NCI-H128 (cell line): Measurements from ENCODE around the gene RAB36.

Experiments used
- DNase-seq: peaks from one replicate; lab custom pipeline; 2025; ENCODE audit not compliant: unreplicated experiment; lab: John Stamatoyannopoulos, UW

The RAB36 gene

DNA sequence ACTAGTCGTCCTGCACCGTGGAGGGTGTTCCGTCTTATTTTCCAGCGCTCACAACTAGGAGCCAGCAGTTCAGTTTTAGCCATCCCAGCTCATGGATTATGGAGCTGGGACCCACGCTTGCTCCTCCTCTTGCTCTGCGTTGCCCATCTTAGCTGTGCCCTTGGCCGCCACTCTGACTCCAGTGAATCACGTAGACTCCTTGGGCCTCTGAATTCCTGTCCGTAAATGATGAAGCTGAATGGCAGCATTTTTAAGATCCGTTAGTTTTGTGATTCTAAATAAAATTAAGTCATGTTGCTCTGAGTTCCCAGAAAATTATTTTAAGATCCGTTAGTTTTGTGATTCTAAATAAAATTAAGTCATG lies 58.8 kb downstream of the RAB36 start:
- no peak for DNase-seq

DNA sequence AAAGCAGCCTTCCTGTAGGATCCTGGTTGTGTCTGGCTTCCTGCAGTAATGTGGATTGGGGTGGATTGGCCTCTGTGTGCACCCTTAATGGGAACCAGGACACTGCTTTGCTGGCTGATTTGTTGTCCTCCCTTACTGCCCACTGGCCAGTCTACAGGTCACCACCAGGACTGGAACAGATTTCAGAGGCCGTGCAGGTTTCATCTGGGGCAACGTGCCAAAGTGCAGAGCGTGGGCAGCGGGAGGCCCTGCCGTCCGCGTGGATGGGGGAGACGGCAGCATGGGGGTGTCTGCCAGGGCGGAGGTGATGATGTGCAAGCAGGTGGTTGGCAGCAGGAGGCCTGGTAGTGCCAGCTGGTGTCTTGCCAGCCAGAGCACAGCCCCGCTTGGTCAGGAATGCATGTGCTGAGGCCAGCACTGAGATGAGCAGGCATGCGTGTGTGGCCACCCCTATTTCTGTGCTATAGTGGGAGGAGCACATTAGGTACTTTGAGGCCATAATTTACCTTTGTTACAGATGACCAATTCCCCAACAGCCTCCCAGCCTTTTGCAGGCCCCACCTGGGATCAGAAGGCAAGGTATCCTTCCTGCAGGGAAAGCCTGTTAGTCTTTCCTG lies 59.4 kb downstream of the RAB36 start:
- DNase-seq, result no peak

DNA sequence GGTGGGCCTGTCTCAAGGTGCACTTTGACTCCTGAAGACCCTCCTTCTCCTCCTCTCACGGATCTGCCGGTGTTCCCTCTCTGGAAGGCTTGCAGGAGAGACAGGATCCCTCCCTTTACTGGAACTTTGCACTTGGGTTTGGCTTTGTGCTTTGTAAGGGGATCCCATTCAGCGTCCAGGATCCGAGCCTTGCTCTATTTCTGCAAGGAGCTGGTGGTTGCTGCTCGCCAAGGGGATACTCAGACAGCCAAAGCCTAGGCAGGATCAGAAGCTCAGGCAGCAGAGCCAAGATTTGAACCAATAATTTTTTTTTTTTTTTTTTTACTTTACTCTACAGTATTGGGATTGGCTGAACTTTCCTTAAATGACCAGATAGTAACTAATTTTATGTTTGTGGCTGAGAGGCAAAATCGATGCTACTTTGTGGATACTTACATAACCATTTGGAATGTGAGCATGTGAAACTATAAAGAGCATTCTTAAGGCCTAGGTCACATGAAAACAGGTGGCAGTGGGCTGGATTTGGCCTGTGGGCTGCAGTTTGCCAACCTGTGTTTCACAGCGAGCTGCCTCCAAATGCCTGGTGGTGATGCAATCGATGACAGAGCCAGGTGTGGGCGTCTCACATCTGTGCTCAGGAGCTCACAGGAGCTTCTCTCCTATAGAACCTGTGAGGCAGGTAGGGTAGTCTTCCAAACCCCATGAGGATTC lies 60.2 kb downstream of the RAB36 start:
- DNase-seq, result no peak

DNA sequence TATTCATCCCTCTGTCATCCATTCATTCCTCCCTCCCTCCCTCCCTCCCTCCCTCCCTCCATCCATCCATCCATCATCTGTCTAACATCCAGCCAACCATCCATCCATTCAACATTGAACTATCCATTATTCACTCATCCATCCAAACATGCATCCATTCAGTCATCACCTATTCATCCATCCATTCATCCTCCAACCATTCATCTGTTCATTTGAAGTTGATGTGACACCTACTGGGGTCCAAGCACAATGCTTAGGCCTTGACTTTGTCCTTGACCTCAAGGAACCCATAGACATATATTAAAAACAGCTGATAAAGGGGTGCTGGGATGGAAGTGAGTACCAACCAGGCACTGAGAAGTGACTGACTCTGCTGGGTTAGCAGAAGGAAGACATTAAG lies 61.6 kb downstream of the RAB36 start:
- DNase-seq, result no peak

DNA sequence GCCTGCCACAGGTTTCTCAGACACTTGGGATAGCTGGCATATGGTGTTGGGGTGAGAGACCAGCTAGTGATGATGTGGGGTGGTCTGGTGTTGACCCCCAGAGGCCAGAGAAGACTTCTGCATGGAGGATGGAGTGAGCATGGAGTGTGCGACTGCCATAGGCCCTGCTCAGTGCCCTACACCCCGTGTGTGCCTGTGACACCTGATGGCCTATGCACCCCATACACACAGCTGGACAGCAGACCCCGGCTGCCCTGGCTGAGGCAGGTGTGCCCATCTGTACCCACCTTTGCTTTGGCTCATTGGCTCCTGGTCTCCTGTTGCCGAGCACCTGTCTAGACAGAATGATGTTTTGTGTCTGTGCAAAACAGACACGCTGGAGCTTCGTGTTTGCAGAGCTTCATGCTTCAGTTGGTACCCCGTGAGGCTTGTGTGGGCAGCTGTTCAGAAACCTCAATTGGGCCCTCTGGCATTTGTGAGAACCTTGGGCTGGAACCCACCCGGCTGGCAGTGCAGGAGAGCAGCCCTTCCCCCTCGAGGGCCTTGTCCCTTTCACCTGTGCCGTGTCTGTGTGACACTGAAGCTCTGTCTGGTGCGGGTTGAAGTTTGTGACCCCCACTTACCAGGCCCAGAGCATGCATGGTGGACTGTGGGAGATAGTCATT lies 62.6 kb downstream of the RAB36 start:
- DNase-seq, result peak; percentile 41

DNA sequence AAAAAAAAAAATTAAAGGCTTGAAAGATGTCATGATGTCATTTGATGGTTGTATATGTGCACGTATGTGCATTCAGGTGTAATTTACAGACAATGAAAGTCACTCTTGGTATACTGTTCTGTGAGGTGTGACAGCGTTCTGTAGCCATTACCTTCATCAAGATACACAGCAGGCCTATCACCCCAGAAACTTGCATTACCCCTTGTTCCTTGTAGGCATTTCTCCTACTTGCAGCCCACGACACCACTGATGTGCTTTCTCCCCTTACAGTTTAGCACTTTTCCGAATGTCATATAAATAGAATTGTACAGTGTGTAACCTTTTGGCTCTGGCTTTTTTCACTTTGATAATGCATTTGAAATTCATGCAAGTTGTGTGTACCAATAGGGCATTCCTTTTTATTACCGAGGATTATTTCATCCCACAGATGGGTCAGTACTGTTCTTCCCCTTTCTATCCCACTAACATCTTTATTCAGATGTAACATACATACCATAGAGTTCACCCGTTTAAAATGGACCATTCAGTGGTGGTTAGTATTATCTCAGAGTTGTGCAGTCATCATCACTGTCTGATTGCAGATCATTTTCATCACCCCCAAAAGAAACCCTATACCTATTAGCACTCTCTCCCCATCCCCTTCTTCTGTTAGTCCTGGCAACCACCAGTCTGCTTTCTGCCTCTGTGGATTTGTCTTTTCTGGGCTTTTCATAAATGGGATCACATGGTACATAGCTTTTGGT lies 65.3 kb downstream of the RAB36 start:
- no peak for DNase-seq

DNA sequence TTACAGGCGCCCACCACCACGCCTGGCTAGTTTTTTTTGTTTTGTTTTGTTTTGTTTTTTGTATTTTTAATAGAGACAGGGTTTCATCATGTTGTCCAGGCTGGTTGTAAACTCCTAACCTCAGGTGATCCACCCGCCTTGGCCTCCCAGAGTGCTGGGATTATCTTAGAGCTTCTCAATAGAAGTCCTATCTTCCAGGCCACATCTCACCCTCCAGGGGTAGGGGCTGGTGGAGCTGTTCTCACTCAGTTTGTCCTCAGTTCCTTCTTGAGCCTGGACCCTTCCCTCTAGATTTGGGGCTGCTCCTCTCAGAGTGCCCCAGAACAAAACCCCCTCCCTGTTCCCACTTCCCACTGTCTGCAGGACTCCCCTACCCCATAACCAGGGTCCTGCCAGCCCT lies 66.3 kb downstream of the RAB36 start:
- no peak for DNase-seq

DNA sequence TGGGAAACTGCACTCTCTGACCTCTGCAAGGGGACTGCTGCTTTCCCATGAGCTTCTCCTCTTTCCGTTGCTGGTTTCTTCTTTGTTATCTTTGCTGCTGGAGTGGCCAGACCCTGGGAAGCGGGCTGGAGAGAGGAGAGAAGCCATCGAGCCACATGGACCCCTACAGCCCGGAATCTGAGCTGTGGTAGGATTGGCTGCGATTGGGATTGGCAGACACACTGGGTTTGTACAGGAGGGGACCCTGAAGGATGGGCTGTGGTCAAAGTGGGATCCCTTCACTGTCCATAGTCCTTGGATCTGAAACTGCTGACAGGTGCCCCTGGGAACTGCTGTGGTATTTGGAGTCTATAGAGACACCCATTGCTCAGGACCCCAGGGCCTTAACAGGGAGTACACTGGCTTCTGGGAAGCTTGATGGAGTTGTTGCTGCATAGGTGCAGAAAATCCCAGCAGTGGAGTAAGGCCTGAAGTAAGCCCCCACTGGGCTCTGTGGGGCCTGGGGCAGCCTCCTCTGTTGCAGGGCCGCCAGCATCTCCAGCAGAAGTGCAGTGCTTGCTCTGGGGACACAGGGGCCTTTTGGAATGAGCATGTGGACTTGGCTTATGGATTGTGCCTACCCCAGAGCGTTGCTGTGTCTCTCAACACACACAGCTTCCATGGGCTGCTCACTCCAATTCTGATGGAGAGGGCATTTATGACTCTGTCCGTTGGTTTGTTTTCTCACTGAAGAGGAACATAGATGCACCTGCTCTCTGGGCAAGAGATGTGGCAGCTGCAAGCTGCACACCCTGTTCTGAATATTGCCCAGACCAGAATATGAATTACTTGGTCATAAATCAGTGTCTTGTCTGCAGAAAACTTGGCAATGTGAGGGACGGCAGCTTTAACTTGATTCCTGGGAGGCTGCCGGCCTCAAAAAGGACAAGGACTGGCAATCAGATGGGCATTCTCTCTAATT lies 67.1 kb downstream of the RAB36 start:
- DNase-seq, result no peak

DNA sequence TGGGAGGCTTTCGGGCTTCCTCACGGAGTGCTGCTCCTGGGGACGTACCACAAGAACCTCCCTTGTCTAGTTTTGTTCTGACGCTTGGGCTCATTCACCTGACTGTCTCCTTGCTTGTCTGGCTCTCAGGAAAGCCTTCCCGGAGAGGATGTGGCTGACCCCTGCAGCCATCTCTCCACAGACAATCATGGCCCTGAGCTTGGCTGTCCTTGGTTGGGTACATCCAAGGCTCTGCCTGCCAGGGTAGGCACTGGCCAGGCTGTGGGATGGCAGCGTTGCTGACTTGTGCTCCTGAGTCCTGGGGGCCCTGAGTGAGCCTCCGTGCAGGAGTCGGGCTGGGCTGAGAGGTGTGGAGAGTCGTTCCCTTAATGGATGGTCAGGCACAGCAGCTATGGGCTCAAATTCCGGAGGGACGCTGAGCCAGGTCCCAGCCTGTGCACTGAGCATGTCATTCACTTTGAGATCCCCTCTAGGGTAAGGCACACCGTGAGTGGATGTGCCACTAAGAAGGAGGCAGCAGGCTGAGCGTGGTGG lies 67.8 kb downstream of the RAB36 start:
- no peak for DNase-seq

DNA sequence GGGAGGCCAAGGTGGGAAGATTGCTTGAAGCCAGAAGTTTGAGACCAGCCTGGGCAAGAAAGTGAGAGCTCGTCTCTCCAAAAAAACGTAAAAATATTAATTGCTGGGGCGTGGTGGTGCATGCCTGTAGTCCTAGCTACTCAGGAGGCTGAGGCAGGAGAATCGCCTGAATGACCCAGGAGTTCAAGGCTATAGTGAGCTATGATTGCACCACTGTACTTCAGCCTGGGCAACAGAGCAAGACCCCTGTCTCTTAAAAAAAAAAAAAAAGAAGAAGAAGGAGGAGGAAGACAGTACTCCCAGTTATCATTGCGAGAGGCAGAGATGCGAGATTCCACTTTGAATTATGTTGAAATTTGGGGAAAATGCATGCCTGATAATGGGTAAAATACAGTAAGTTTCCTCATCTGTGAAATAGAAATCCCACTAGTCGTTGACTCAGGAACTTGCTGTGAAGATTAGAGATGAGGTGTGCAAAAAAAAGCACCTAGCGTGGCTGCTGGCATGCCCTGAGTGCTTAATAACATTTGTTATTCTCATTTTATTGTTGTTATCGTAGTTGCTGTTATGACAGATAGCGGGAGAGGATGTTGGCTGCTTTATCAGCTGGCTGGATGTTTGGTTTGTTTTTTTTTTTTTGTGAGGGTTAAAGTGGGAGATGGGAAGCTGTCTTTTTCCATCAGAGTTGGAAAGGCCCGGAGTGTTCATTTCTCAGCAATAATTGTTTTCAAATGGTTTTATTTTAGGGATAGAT lies 68.5 kb downstream of the RAB36 start:
- no peak for DNase-seq
